MM.1S (cell line): ENCODE measurements around the gene SYT1.

Experiments
- DNase-seq: peaks from one replicate; pipeline ENCODE4 v3.0.0-alpha.2; 2015
- H2AFZ ChIP-seq: fragments of 300-600 bp; sonication (generic); 2 replicates; pipeline ENCODE4 v1.6.0; 2016; ENCODE audit warnings: antibody characterized with exemption, low read length
- H3F3A ChIP-seq: fragments of 300-600 bp; sonication (generic); 2 replicates; pipeline ENCODE4 v1.6.1; 2016; ENCODE audit warnings: mild to moderate bottlenecking, antibody characterized with exemption, low read length, moderate library complexity, mixed read lengths; ENCODE audit not compliant: insufficient read depth
- H3K27ac ChIP-seq: fragments of 300-600 bp; sonication (generic); 2 replicates; pipeline ENCODE4 v1.5.1; 2016; ENCODE audit warnings: mild to moderate bottlenecking, low read length
- H3K27me3 ChIP-seq: fragments of 300-600 bp; sonication (generic); replicated peaks from 2 replicates; pipeline ENCODE4 v1.6.0; 2016; ENCODE audit warnings: low read length; ENCODE audit not compliant: insufficient read depth
- H3K36me3 ChIP-seq: fragments of 300-600 bp; sonication (generic); replicated peaks from 2 replicates; pipeline ENCODE4 v1.6.1; 2016; ENCODE audit warnings: mild to moderate bottlenecking, low read length, mixed read lengths; ENCODE audit not compliant: insufficient read depth
- H3K4me1 ChIP-seq: fragments of 300-600 bp; sonication (generic); 2 replicates; pipeline ENCODE4 v1.6.1; 2016; ENCODE audit warnings: low read length, mixed read lengths
- H3K4me2 ChIP-seq: fragments of 300-600 bp; sonication (generic); 2 replicates; pipeline ENCODE4 v1.6.0; 2016; ENCODE audit warnings: low read depth, low read length
- H3K4me3 ChIP-seq: fragments of 300-600 bp; sonication (generic); 2 replicates; pipeline ENCODE4 v1.5.1; 2016; ENCODE audit warnings: low read length, mixed read lengths
- H3K79me2 ChIP-seq: fragments of 300-600 bp; sonication (generic); 2 replicates; pipeline ENCODE4 v1.6.1; 2016; ENCODE audit warnings: mixed run types, low read length, mixed read lengths
- H3K9ac ChIP-seq: fragments of 300-600 bp; sonication (generic); 2 replicates; pipeline ENCODE4 v1.6.1; 2016; ENCODE audit warnings: low read length, mixed read lengths
- H3K9me2 ChIP-seq: fragments of 300-600 bp; sonication (generic); replicated peaks from 2 replicates; pipeline ENCODE4 v1.6.1; 2016; ENCODE audit warnings: mild to moderate bottlenecking, low read length, mixed read lengths; ENCODE audit not compliant: insufficient read depth
- H3K9me3 ChIP-seq: fragments of 300-600 bp; sonication (generic); replicated peaks from 2 replicates; pipeline ENCODE4 v1.6.1; 2016; ENCODE audit warnings: mild to moderate bottlenecking, low read length, mixed read lengths; ENCODE audit not compliant: insufficient read depth
- H4K20me1 ChIP-seq: fragments of 300-600 bp; sonication (generic); 2 replicates; pipeline ENCODE4 v1.6.1; 2016; ENCODE audit warnings: mild to moderate bottlenecking, low read length, moderate library complexity, mixed read lengths; ENCODE audit not compliant: insufficient read depth
- EZH2 ChIP-seq: fragments of 300-600 bp; sonication (generic); optimal IDR thresholded peaks from 2 replicates; pipeline ENCODE3; 2017; ENCODE audit warnings: low read depth, mild to moderate bottlenecking, antibody characterized with exemption, low read length, mixed read lengths
- EZH2phosphoT487 ChIP-seq: fragments of 300-600 bp; sonication (generic); IDR thresholded peaks from 2 replicates; pipeline ENCODE4 v1.6.1; 2018; ENCODE audit warnings: antibody characterized with exemption, low read length
- TF ChIP-seq, protein P1 (sequence below): fragments of 300-600 bp; sonication (generic); IDR thresholded peaks from 2 replicates; pipeline ENCODE4 v1.5.1; 2016; ENCODE audit warnings: antibody characterized with exemption, low read length, mixed read lengths

Gene SYT1

DNA sequence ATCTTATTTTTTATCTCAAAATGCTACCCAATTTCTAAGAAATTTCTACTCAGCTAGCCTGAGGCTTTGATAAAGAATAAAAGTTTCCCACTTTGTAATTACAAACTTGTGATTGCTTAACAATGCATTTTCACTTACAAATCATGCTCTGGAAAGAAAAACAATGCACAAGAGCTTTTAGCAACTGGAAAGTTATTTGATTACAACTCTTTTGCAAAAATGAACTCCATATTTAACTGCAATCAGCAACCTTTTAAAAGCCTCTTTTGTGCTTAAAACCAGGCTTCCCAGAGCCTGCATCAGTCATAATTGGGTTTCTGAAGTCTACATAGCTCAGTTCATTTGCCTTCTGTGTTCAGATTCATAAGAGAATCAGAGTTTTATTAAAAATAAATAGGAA, 431.0 kb downstream of the SYT1 start:
- no peak overlapping the region for H3K4me2 ChIP-seq
- no peaks in the 10 kb centered on the region for H4K20me1 ChIP-seq
- H3K79me2 ChIP-seq = no peaks in the 10 kb centered on the region
- H3K27ac ChIP-seq = no peak overlapping the region
- no peak overlapping the region for H3K9ac ChIP-seq
- H3K9me2 ChIP-seq = no peaks in the 10 kb centered on the region
- H2AFZ ChIP-seq = no peak overlapping the region
- no peak for DNase-seq
- no peaks in the 10 kb centered on the region for H3K4me1 ChIP-seq
- H3K4me3 ChIP-seq = no peak overlapping the region
- H3K27me3 ChIP-seq = no peaks in the 10 kb centered on the region
- no peaks in the 10 kb centered on the region for H3F3A ChIP-seq
- H3K9me3 ChIP-seq = no peaks in the 10 kb centered on the region
- no peaks in the 10 kb centered on the region for H3K36me3 ChIP-seq
- no peak for TF ChIP-seq EZH2

DNA sequence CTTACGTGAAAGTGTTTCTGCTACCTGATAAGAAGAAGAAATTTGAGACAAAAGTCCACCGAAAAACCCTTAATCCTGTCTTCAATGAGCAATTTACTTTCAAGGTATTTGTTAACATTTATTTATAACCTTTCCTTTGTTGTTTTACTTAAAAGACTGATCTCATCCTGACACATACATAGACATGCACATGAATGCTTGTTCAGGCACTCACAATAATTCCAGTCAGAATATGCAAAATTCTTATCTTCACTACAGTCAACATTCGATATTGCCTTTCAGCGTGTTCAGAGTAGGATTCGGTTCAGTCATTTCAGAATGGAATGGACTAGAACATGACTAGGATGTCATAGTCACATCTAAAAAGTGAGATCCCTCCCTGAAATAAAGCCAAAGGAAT, 431.6 kb downstream of the SYT1 start:
- no peak overlapping the region for H3K27ac ChIP-seq
- H3K9me3 ChIP-seq = no peaks in the 10 kb centered on the region
- no peaks in the 10 kb centered on the region for H3K27me3 ChIP-seq
- no peaks in the 10 kb centered on the region for H3K79me2 ChIP-seq
- no peaks in the 10 kb centered on the region for H3K4me1 ChIP-seq
- H3K36me3 ChIP-seq = no peaks in the 10 kb centered on the region
- no peaks in the 10 kb centered on the region for H3F3A ChIP-seq
- no peak overlapping the region for H3K4me2 ChIP-seq
- DNase-seq = no peak
- no peaks in the 10 kb centered on the region for H3K9me2 ChIP-seq
- TF ChIP-seq, protein P1, sequence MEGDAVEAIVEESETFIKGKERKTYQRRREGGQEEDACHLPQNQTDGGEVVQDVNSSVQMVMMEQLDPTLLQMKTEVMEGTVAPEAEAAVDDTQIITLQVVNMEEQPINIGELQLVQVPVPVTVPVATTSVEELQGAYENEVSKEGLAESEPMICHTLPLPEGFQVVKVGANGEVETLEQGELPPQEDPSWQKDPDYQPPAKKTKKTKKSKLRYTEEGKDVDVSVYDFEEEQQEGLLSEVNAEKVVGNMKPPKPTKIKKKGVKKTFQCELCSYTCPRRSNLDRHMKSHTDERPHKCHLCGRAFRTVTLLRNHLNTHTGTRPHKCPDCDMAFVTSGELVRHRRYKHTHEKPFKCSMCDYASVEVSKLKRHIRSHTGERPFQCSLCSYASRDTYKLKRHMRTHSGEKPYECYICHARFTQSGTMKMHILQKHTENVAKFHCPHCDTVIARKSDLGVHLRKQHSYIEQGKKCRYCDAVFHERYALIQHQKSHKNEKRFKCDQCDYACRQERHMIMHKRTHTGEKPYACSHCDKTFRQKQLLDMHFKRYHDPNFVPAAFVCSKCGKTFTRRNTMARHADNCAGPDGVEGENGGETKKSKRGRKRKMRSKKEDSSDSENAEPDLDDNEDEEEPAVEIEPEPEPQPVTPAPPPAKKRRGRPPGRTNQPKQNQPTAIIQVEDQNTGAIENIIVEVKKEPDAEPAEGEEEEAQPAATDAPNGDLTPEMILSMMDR = no peak
- no peak for TF ChIP-seq EZH2phosphoT487
- no peak for TF ChIP-seq EZH2
- no peak overlapping the region for H3K9ac ChIP-seq
- H3K4me3 ChIP-seq = no peak overlapping the region
- no peaks in the 10 kb centered on the region for H4K20me1 ChIP-seq
- H2AFZ ChIP-seq = no peak overlapping the region

DNA sequence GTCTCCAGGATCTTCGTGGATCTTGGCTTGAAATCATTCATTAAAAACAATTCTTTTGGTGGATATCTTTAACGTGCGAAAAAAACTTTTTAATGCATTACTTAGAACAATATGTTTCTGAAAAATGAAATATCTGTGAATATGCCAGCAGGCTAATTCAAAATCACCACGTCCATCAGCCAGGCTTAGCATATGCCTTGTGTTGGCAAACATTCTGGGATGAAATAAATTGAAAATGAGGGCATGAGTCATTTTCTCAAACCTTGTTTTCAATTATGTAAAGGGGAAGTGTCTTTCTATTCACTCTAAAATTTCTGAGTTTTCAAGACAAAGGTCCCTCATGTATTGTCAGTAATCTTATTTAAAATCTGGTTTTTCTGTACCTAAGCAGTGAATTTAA, 432.3 kb downstream of the SYT1 start:
- no peaks in the 10 kb centered on the region for H4K20me1 ChIP-seq
- H3K9ac ChIP-seq = no peak overlapping the region
- H3K27me3 ChIP-seq = no peaks in the 10 kb centered on the region
- TF ChIP-seq EZH2phosphoT487 (no peak), EZH2 (no peak)
- TF ChIP-seq, protein P1 = no peak
- H3F3A ChIP-seq = no peaks in the 10 kb centered on the region
- DNase-seq = no peak
- H3K27ac ChIP-seq = no peak overlapping the region
- no peaks in the 10 kb centered on the region for H3K36me3 ChIP-seq
- H2AFZ ChIP-seq = no peak overlapping the region
- H3K9me2 ChIP-seq = no peaks in the 10 kb centered on the region
- no peaks in the 10 kb centered on the region for H3K4me1 ChIP-seq
- no peak overlapping the region for H3K4me3 ChIP-seq
- no peaks in the 10 kb centered on the region for H3K79me2 ChIP-seq
- no peaks in the 10 kb centered on the region for H3K9me3 ChIP-seq
- no peak overlapping the region for H3K4me2 ChIP-seq

DNA sequence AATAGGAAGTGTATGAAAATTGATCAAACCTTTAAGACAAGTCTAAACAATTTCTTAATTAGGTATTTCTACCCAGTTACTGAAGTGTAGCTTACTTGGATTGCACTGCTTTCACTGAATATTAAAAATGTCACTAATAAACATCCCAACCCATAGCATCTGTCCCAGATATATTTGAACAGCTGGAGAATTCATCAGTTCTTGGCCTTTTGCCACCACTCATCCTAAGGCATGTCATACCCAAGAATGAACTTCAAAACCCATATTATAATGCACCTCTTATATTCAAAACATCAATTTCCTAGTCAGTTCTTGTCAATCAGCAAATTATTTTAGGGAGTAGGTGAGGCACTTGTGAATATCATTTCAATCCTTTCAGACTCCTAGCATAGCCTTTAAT, 433.9 kb downstream of the SYT1 start:
- H3F3A ChIP-seq = no peaks in the 10 kb centered on the region
- H2AFZ ChIP-seq = no peak overlapping the region
- DNase-seq = no peak
- H3K27ac ChIP-seq = no peak overlapping the region
- no peaks in the 10 kb centered on the region for H4K20me1 ChIP-seq
- H3K9me3 ChIP-seq = no peaks in the 10 kb centered on the region
- no peaks in the 10 kb centered on the region for H3K9me2 ChIP-seq
- TF ChIP-seq EZH2 (no peak), EZH2phosphoT487 (no peak)
- TF ChIP-seq, protein P1 = no peak
- H3K36me3 ChIP-seq = no peaks in the 10 kb centered on the region
- no peak overlapping the region for H3K9ac ChIP-seq
- H3K4me1 ChIP-seq = no peaks in the 10 kb centered on the region
- no peak overlapping the region for H3K4me2 ChIP-seq
- H3K79me2 ChIP-seq = no peaks in the 10 kb centered on the region
- no peak overlapping the region for H3K4me3 ChIP-seq
- no peaks in the 10 kb centered on the region for H3K27me3 ChIP-seq
